ENCODE measurements around the gene NTSR1. TPM values are rescaled to one million over a fixed set of nuclear protein-coding genes. Genes with fewer than 3 reads are reported as not detected.

The NTSR1 gene
- total RNA-seq, 4 donors from 2014 or later, result 0.06 to 0.09 TPM; not detected in 2

DNA sequence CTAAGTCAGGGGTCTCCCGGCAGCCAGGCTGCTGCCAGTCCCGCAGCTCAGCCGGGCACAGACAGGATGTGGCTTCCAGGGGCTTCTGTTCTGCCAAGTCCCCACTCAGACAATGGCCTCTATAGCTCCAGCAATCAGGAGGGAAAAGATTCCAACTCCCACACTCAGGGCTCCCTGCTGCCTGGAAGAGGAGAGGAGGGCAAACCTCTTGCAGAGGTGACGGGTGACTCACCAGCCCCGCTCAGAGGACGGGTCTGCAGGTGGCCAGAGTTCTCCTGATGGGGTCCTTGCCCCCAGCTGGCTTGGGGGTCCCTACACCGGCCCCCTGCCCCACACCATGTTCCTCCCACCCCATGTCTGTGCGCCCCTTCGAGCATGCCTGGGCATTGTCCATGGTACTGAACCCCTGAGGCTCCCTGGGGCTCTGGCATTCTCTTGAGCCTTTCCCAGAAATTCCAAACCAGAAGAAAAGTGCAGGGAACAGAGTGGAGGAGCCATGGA is 32.6 kb downstream of the NTSR1 start:
- Histone ChIP-seq H3K4me3 (no peak overlapping the region), H3K27ac (peak overlapping the region; percentile 26 to 77 (median 59)), H3K27me3 (peaks cover 0 to 99% (median 0%) of the 10 kb centered on the region in 4 donors), H3K36me3 (no peaks in the 10 kb centered on the region), H3K4me1 (peaks cover 9 to 42% (median 23%) of the 10 kb centered on the region in 3 donors), H3K9me3 (no peaks in the 10 kb centered on the region)
- no peak for DNase-seq
- intact Hi-C loops (cut with DNase I), result no loop called here
- TF ChIP-seq POLR2A (IDR thresholded peaks at IDR 0.05), result no peak
- TF ChIP-seq, protein P1, sequence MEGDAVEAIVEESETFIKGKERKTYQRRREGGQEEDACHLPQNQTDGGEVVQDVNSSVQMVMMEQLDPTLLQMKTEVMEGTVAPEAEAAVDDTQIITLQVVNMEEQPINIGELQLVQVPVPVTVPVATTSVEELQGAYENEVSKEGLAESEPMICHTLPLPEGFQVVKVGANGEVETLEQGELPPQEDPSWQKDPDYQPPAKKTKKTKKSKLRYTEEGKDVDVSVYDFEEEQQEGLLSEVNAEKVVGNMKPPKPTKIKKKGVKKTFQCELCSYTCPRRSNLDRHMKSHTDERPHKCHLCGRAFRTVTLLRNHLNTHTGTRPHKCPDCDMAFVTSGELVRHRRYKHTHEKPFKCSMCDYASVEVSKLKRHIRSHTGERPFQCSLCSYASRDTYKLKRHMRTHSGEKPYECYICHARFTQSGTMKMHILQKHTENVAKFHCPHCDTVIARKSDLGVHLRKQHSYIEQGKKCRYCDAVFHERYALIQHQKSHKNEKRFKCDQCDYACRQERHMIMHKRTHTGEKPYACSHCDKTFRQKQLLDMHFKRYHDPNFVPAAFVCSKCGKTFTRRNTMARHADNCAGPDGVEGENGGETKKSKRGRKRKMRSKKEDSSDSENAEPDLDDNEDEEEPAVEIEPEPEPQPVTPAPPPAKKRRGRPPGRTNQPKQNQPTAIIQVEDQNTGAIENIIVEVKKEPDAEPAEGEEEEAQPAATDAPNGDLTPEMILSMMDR (IDR thresholded peaks at IDR 0.05), result no peak
- WGBS, 2 donors, result 60% methylated on average over 3 of the region's 9 CpGs; no CpG with 5 or more reads in 1 of the 2 donors

GRCh38 chr20:62741701-62742491 is 33.3 kb downstream of the NTSR1 start:
- intact Hi-C loops (cut with DNase I), result no loop called here
- DNase-seq, result no peak
- 94% methylated on average over 11 of the region's 18 CpGs; no CpG with 5 or more reads in 1 of the 2 donors for WGBS, 2 donors

DNA sequence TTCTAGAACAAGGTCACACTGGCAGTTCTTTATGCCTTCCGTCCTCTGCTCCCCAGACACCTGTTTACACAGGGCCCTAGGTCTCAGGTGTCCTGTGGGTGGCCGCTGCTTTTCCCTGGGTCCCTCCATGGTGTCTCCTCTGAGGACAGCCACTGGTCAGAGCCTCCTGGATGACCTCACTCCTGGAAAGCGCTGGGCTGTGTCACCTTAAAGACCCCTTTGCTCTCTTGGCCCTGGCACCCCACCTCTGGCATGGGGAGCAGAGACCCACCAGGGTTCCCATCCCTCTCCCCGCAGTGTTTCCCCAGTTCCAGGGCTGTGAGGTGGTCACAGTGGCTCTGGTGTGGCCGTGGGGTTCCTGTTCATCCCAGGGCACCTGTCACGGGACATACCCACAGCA is 33.9 kb downstream of the NTSR1 start:
- intact Hi-C loops (cut with DNase I), result no loop called here
- Histone ChIP-seq H3K9me3 (no peaks in the 10 kb centered on the region), H3K27me3 (peaks cover 0 to 86% (median 0%) of the 10 kb centered on the region in 4 donors), H3K4me1 (peaks cover 9 to 42% (median 23%) of the 10 kb centered on the region in 3 donors), H3K4me3 (no peak overlapping the region), H3K27ac (no peak overlapping the region), H3K36me3 (no peaks in the 10 kb centered on the region)
- DNase-seq, result no peak
- TF ChIP-seq POLR2A (IDR thresholded peaks at IDR 0.05), result no peak
- TF ChIP-seq, protein P1 (IDR thresholded peaks at IDR 0.05), result no peak
- 93% methylated on average over 6 of the region's 6 CpGs; no CpG with 5 or more reads in 1 of the 2 donors for WGBS, 2 donors

More at GRCh38 chr20:62741701-62742491, 33.3 kb downstream of the NTSR1 start:
- H3K9me3 ChIP-seq, result no peaks in the 10 kb centered on the region
- no peak for TF ChIP-seq POLR2A (IDR thresholded peaks at IDR 0.05)
- TF ChIP-seq, protein P1 (IDR thresholded peaks at IDR 0.05), result no peak
- H3K36me3 ChIP-seq, result no peaks in the 10 kb centered on the region
- peaks cover 9 to 42% (median 23%) of the 10 kb centered on the region in 3 donors for H3K4me1 ChIP-seq
- H3K4me3 ChIP-seq, result no peak overlapping the region
- H3K27me3 ChIP-seq, result peaks cover 0 to 93% (median 0%) of the 10 kb centered on the region in 4 donors
- no peak overlapping the region for H3K27ac ChIP-seq

DNA sequence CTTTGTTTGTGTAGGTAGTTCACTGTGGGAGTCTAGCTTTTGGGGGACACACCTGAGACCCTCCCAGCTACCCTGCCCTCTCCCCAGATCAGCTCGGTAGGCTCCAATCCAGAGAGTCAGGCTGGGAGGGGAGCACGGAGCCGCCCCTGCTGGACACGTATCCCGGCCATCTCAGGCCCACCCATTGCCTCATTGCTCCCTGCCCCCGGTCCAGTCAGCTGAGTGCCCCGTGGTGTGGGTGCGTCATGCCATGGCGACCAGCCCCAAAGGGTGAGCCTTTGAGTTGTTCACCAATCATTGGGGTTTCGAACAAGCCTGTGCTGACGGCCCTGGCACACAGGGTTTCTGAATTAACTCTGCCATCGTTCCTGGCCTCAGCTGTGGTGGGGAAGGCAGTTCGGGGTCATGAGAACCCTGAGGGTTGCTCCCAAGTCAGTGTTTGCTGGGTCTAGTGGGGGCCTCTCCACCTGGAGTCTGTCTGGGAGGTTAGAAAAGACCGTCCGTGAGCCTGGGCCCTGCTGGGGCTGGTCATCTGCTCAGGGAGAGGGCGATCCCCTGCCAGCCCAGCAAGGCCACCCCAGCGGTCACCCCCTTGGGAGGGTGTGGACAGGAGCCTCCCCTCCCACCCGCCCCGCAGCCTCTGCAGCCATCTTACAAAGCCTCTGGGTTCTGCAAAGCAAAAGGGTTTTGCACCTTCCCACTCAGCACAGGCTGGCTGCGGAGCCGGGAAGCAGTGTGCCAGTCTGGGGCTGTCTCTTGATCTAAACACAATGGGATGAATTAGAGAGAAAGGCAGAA is 34.5 kb downstream of the NTSR1 start:
- 63% methylated on average over 4 of the region's 21 CpGs; no CpG with 5 or more reads in 1 of the 2 donors for whole genome bisulfite sequencing, 2 donors
- no peak for TF ChIP-seq POLR2A (IDR thresholded peaks at IDR 0.05)
- TF ChIP-seq, protein P1 (IDR thresholded peaks at IDR 0.05), result no peak
- Histone ChIP-seq H3K9me3 (no peaks in the 10 kb centered on the region), H3K4me1 (peaks cover 9 to 41% (median 23%) of the 10 kb centered on the region in 3 donors), H3K27ac (no peak overlapping the region), H3K4me3 (no peak overlapping the region), H3K36me3 (no peaks in the 10 kb centered on the region), H3K27me3 (peaks cover 0 to 80% (median 0%) of the 10 kb centered on the region in 4 donors)
- intact Hi-C loops (cut with DNase I), result no loop called here
- DNase-seq, result no peak
